ENCODE measurements around the gene BIRC7.

DNA sequence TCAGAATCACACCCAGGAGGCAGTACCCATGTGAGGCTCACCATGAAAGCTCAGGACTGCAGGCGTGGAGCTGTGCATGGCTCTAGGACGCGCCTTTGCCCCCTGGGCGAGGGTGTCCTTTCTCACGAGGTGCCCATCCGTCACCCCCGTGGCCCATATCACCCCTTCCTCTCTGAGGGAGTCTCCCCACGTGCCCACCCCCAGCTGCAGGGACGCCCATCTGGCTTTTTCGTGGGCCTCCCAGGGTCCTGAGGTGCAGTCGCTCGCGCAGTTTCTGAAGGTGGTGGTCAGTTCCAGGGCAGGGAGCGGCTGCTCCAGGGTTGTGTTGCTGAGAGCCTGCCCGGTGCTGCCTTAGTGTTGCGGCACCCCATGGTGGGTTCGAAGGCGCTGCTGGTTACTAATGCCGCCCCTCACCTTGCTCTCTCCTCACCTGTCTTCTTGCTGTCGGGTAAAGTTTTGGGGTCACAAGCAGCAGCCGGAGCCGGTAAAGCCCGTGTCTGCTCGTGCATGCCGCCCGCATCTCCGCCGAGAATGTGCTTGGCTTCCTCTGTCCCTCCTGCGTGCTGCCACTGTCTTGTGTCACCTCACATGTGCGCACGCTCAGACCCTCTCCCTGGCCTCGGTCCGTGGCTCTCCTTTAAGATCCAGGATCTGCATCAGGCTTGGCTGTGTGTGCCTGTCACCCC is 47.8 kb downstream of the BIRC7 start:
- TF ChIP-seq, protein P1, sequence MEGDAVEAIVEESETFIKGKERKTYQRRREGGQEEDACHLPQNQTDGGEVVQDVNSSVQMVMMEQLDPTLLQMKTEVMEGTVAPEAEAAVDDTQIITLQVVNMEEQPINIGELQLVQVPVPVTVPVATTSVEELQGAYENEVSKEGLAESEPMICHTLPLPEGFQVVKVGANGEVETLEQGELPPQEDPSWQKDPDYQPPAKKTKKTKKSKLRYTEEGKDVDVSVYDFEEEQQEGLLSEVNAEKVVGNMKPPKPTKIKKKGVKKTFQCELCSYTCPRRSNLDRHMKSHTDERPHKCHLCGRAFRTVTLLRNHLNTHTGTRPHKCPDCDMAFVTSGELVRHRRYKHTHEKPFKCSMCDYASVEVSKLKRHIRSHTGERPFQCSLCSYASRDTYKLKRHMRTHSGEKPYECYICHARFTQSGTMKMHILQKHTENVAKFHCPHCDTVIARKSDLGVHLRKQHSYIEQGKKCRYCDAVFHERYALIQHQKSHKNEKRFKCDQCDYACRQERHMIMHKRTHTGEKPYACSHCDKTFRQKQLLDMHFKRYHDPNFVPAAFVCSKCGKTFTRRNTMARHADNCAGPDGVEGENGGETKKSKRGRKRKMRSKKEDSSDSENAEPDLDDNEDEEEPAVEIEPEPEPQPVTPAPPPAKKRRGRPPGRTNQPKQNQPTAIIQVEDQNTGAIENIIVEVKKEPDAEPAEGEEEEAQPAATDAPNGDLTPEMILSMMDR (IDR thresholded peaks at IDR 0.05) = no peak
- TF ChIP-seq POLR2A (IDR thresholded peaks at IDR 0.05) = no peak
